OCI-LY1 (cell line): Measurements from ENCODE around the gene ROCK2.

Experiments
- H2AFZ ChIP-seq: fragments of 200-600 bp; sonication (generic), shearing (Covaris generic); 2 replicates; pipeline ENCODE4 v1.6.0; 2014; ENCODE audit warnings: antibody characterized with exemption, mild to moderate bottlenecking, low read length
- H3F3A ChIP-seq: fragments of 200-600 bp; sonication (generic), shearing (Covaris generic); 2 replicates; pipeline ENCODE4 v1.6.0; 2014; ENCODE audit warnings: mild to moderate bottlenecking, antibody characterized with exemption, low read length, moderate library complexity; ENCODE audit not compliant: insufficient read depth
- H3K27ac ChIP-seq: fragments of 200-600 bp; sonication (generic); 2 replicates; pipeline ENCODE4 v1.5.1; 2014; ENCODE audit warnings: low read length, mixed run types, mild to moderate bottlenecking, low read depth; ENCODE audit not compliant: poor library complexity, severe bottlenecking
- H3K27me3 ChIP-seq: fragments of 200-600 bp; sonication (generic); 2 replicates; pipeline ENCODE4 v1.6.0; 2014; ENCODE audit warnings: antibody characterized with exemption, mild to moderate bottlenecking, low read length, moderate library complexity; ENCODE audit not compliant: insufficient read depth
- H3K36me3 ChIP-seq: fragments of 200-600 bp; sonication (generic); 2 replicates; pipeline ENCODE4 v1.6.1; 2014; ENCODE audit warnings: mild to moderate bottlenecking, antibody characterized with exemption, low read length, moderate library complexity, mixed read lengths; ENCODE audit not compliant: insufficient read depth
- H3K4me1 ChIP-seq: fragments of 200-600 bp; sonication (generic); 2 replicates; pipeline ENCODE4 v1.5.1; 2014; ENCODE audit warnings: mild to moderate bottlenecking, low read length, moderate library complexity; ENCODE audit not compliant: insufficient read depth, severe bottlenecking
- H3K4me2 ChIP-seq: fragments of 200-600 bp; sonication (generic), shearing (Covaris generic); 2 replicates; pipeline ENCODE4 v1.6.1; 2014; ENCODE audit warnings: low read length
- H3K4me3 ChIP-seq: fragments of 200-600 bp; sonication (generic); 2 replicates; pipeline ENCODE4 v1.5.1; 2014; ENCODE audit warnings: low read length, low read depth, mild to moderate bottlenecking, mixed read lengths; ENCODE audit not compliant: poor library complexity, severe bottlenecking
- H3K79me2 ChIP-seq: fragments of 200-600 bp; shearing (Covaris generic); 2 replicates; pipeline ENCODE4 v1.6.1; 2016; ENCODE audit warnings: mixed run types, low read length, mixed read lengths; ENCODE audit not compliant: insufficient read depth
- H3K9ac ChIP-seq: fragments of 200-600 bp; sonication (generic), shearing (Covaris generic); 2 replicates; pipeline ENCODE4 v1.6.1; 2014; ENCODE audit warnings: mild to moderate bottlenecking, low read length, mixed read lengths
- H3K9me2 ChIP-seq: fragments of 200-600 bp; sonication (generic), shearing (Covaris generic); 2 replicates; pipeline ENCODE4 v1.6.1; 2014; ENCODE audit warnings: low read depth, mild to moderate bottlenecking, low read length, mixed read lengths
- H3K9me3 ChIP-seq: fragments of 200-600 bp; shearing (Covaris generic); 2 replicates; pipeline ENCODE4 v1.6.1; 2014; ENCODE audit warnings: low read length, mixed read lengths
- H4K20me1 ChIP-seq: fragments of 200-600 bp; sonication (generic), shearing (Covaris generic); 2 replicates; pipeline ENCODE4 v1.6.0; 2016; ENCODE audit warnings: mild to moderate bottlenecking, low read length; ENCODE audit not compliant: insufficient read depth
- EZH2 ChIP-seq: fragments of 200-600 bp; sonication (generic), shearing (Covaris generic); IDR thresholded peaks from 2 replicates; pipeline ENCODE4 v1.8.0; 2017; ENCODE audit warnings: borderline replicate concordance, mixed run types, mild to moderate bottlenecking, antibody characterized with exemption, low read length, moderate library complexity, mixed read lengths
- TF ChIP-seq, protein P1 (sequence below): fragments of 200-600 bp; sonication (generic), shearing (Covaris generic); IDR thresholded peaks from 2 replicates; pipeline ENCODE4 v1.5.1; 2017; ENCODE audit warnings: mild to moderate bottlenecking, antibody characterized with exemption, low read length, moderate library complexity, mixed read lengths

ROCK2 gene

DNA sequence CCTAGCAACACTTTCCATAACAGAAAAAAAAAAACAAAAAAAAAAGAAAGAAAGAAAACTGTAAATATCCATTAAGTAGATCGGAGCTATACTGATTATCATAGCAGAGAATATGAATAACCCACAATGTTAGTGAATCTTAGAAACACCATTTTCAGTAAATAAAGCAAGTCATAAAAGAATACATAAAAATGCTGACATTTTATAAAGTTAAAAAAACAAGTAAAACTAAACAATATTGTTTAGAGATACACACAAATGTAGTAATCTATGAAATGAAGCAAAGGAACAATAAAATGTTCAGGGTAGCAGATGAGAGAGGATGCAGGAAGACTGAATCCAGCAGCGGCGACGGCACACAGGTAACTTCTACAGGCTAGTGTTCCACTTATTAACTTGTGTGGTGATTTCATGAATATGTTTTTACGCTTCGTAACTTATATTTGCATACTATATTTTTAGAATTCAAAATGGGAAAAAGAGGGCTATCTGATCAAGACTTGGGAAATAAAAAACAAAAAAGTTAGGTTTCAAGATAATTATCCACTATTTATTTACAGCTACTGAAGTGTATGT, 4.8 kb downstream of the ROCK2 start:
- H3K4me2 ChIP-seq = peak overlapping the region; percentile 32
- TF ChIP-seq EZH2 = no peak
- TF ChIP-seq, protein P1, sequence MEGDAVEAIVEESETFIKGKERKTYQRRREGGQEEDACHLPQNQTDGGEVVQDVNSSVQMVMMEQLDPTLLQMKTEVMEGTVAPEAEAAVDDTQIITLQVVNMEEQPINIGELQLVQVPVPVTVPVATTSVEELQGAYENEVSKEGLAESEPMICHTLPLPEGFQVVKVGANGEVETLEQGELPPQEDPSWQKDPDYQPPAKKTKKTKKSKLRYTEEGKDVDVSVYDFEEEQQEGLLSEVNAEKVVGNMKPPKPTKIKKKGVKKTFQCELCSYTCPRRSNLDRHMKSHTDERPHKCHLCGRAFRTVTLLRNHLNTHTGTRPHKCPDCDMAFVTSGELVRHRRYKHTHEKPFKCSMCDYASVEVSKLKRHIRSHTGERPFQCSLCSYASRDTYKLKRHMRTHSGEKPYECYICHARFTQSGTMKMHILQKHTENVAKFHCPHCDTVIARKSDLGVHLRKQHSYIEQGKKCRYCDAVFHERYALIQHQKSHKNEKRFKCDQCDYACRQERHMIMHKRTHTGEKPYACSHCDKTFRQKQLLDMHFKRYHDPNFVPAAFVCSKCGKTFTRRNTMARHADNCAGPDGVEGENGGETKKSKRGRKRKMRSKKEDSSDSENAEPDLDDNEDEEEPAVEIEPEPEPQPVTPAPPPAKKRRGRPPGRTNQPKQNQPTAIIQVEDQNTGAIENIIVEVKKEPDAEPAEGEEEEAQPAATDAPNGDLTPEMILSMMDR = no peak
- no peaks in the 10 kb centered on the region for H4K20me1 ChIP-seq
- H3K4me3 ChIP-seq = peak overlapping the region; percentile 18
- peaks cover 19% of the 10 kb centered on the region; the same call in 1 of the 2 replicates for H3K79me2 ChIP-seq
- H2AFZ ChIP-seq = no peak overlapping the region
- no peak overlapping the region for H3K9ac ChIP-seq
- no peaks in the 10 kb centered on the region for H3K27me3 ChIP-seq
- no peaks in the 10 kb centered on the region; the same call in 1 of the 2 replicates for H3K36me3 ChIP-seq
- H3F3A ChIP-seq = no peaks in the 10 kb centered on the region
- no peaks in the 10 kb centered on the region for H3K9me2 ChIP-seq
- no peak overlapping the region for H3K27ac ChIP-seq
- peaks cover 34% of the 10 kb centered on the region for H3K4me1 ChIP-seq
- H3K9me3 ChIP-seq = peaks cover 2% of the 10 kb centered on the region; the same call in 1 of the 2 replicates

DNA sequence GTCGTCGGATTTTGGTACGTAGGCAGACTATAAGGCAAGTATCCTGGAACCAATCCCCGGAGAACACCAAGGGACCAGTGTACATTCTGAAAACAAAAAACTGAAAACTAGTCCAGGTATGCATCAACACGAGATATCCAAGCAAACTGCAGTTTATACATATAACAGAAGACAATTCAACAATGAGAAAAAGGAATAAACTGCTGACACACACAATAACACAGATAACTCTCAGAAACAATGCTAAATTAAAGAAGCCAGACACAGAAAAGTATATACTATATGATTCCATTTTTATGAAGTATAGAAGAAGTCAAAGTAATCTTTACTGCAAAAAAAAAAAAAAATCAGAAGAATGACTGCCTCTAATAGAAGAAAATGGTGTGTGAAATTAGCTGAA, 5.9 kb downstream of the ROCK2 start:
- H4K20me1 ChIP-seq = no peaks in the 10 kb centered on the region
- H2AFZ ChIP-seq = no peak overlapping the region

DNA sequence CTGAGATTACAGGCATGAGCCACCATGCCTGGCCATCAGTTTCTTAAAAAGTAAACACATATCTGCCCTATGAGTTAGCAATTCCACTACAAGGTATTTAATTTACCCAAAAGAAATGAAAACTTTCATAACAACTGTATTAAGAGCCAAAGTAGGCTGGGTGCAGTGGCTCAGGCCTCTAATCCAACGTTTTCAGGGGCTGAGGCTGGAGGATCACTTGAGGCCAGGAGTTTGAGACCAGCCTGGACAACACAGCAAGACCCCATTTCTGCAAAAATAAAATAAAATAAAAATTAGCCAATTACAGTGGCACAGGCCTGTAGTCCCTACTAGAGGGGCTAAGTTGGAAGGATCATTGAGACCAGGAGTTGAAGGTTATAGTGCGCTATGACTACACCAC, 6.5 kb downstream of the ROCK2 start:
- H3K9me2 ChIP-seq = no peaks in the 10 kb centered on the region
- no peak overlapping the region for H3K4me3 ChIP-seq
- peaks cover 22% of the 10 kb centered on the region; the same call in 1 of the 2 replicates for H3K79me2 ChIP-seq
- H3K4me2 ChIP-seq = no peak overlapping the region
- no peak overlapping the region for H2AFZ ChIP-seq
- no peak overlapping the region for H3K27ac ChIP-seq
- no peaks in the 10 kb centered on the region for H3F3A ChIP-seq
- no peaks in the 10 kb centered on the region for H4K20me1 ChIP-seq
- H3K9ac ChIP-seq = no peak overlapping the region
- TF ChIP-seq, protein P1 = no peak
- no peak for TF ChIP-seq EZH2
- H3K36me3 ChIP-seq = no peaks in the 10 kb centered on the region; the same call in 1 of the 2 replicates
- no peaks in the 10 kb centered on the region for H3K27me3 ChIP-seq
- peaks cover 27% of the 10 kb centered on the region for H3K4me1 ChIP-seq
- H3K9me3 ChIP-seq = peaks cover 2% of the 10 kb centered on the region; the same call in 1 of the 2 replicates

More for the DNA sequence above, 5.9 kb downstream of the ROCK2 start:
- H3K9ac ChIP-seq = no peak overlapping the region
- no peaks in the 10 kb centered on the region for H3K27me3 ChIP-seq
- H3K9me2 ChIP-seq = no peaks in the 10 kb centered on the region
- no peak overlapping the region for H3K4me2 ChIP-seq
- TF ChIP-seq EZH2 = no peak
- TF ChIP-seq, protein P1 = no peak
- H3F3A ChIP-seq = no peaks in the 10 kb centered on the region
- no peak overlapping the region for H3K4me3 ChIP-seq
- H3K79me2 ChIP-seq = peaks cover 20% of the 10 kb centered on the region; the same call in 1 of the 2 replicates
- H3K36me3 ChIP-seq = no peaks in the 10 kb centered on the region; the same call in 1 of the 2 replicates
- H3K4me1 ChIP-seq = peaks cover 34% of the 10 kb centered on the region
- no peak overlapping the region for H3K27ac ChIP-seq
- peaks cover 2% of the 10 kb centered on the region; the same call in 1 of the 2 replicates for H3K9me3 ChIP-seq
